ENCODE data around the gene CHST5. TPM values are rescaled to one million over a fixed set of nuclear protein-coding genes. Genes with fewer than 3 reads are reported as not detected.

CHST5 gene
- total RNA-seq, 1 donor from 2014 or later: 1.4 TPM

Other genes starting within 250 kb of the CHST5 start
- gene CFDP1, start 102.6 kb downstream of the CHST5 start, total RNA-seq (ENCODE audit: insufficient read depth, low replicate concordance): 70.5 TPM
- gene TMEM170A, start 71.4 kb downstream of the CHST5 start, total RNA-seq (ENCODE audit: insufficient read depth, low replicate concordance): 12.3 TPM
- 0.48 TPM for gene CHST6, start 40.7 kb downstream of the CHST5 start, total RNA-seq (ENCODE audit: insufficient read depth, low replicate concordance)
- gene TMEM231, start 20.1 kb upstream of the CHST5 start, total RNA-seq (ENCODE audit: insufficient read depth, low replicate concordance): 10.4 TPM
- gene GABARAPL2, start 30.3 kb upstream of the CHST5 start, total RNA-seq (ENCODE audit: insufficient read depth, low replicate concordance): 99.7 TPM
- gene ADAT1, start 87.2 kb upstream of the CHST5 start, total RNA-seq (ENCODE audit: insufficient read depth, low replicate concordance): 58.5 TPM
- 92.7 TPM for gene KARS1, start 111.6 kb upstream of the CHST5 start, total RNA-seq (ENCODE audit: insufficient read depth, low replicate concordance)
- 55.1 TPM for gene TERF2IP, start 111.7 kb upstream of the CHST5 start, total RNA-seq (ENCODE audit: insufficient read depth, low replicate concordance)
- not detected for gene CPHXL2, start 140.9 kb upstream of the CHST5 start, total RNA-seq (ENCODE audit: insufficient read depth, low replicate concordance)
- not detected for gene DUXB, start 165.4 kb upstream of the CHST5 start, total RNA-seq (ENCODE audit: insufficient read depth, low replicate concordance)
- 2.9 TPM for gene CPHXL, start 190.4 kb upstream of the CHST5 start, total RNA-seq (ENCODE audit: insufficient read depth, low replicate concordance)